ENCODE measurements around the gene FARS2.

- TF ChIP-seq CTCF (IDR thresholded peaks at IDR 0.05) (no peak), POLR2A (IDR thresholded peaks at IDR 0.05; ENCODE audit: low read depth) (no peak), POLR2AphosphoS5 (IDR thresholded peaks at IDR 0.05) (no peak), EP300 (IDR thresholded peaks at IDR 0.05) (no peak)
Observed at GRCh38 chr6:5617179-5617578, 355.9 kb downstream of the FARS2 start.
